PC-9 (cell line): ENCODE measurements around the gene FUT7.

Experiments
- EZH2 ChIP-seq: fragments of 200-600 bp; sonication (generic); IDR thresholded peaks from 2 replicates; pipeline ENCODE4 v1.8.0; 2017; ENCODE audit warnings: antibody characterized with exemption, low read depth
- TF ChIP-seq, protein P1 (sequence below): fragments of 200-600 bp; sonication (generic); conservative IDR thresholded peaks from 2 replicates; pipeline ENCODE4 v1.6.1; 2017; ENCODE audit warnings: mixed run types, antibody characterized with exemption, mild to moderate bottlenecking, moderate library complexity

DNA sequence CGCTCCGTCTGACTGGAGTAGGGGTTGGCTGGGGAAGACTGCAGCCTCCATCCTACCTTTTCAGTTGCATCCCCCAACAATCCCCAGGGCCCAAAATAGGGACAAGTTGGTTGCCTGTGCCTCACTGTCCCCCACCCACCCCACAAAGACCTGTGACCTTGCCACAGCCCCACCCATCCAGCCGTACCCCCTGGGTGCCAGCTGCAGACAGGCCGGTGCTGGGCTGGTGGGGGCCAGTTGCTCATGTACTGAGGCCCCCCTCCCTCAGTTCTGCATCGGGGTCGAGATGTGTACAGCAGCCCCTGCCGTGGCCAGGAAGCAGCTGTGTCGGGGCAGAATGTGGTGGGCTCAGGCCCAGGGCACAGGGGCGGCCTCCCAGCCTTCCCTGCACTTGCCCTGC lies 48.7 kb downstream of the FUT7 start:
- TF ChIP-seq, protein P1, sequence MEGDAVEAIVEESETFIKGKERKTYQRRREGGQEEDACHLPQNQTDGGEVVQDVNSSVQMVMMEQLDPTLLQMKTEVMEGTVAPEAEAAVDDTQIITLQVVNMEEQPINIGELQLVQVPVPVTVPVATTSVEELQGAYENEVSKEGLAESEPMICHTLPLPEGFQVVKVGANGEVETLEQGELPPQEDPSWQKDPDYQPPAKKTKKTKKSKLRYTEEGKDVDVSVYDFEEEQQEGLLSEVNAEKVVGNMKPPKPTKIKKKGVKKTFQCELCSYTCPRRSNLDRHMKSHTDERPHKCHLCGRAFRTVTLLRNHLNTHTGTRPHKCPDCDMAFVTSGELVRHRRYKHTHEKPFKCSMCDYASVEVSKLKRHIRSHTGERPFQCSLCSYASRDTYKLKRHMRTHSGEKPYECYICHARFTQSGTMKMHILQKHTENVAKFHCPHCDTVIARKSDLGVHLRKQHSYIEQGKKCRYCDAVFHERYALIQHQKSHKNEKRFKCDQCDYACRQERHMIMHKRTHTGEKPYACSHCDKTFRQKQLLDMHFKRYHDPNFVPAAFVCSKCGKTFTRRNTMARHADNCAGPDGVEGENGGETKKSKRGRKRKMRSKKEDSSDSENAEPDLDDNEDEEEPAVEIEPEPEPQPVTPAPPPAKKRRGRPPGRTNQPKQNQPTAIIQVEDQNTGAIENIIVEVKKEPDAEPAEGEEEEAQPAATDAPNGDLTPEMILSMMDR = no peak
- no peak for TF ChIP-seq EZH2
